CD8-positive, alpha-beta memory T cell (primary cell): ENCODE measurements around the gene TMEM255B. TPM values are rescaled to one million over a fixed set of nuclear protein-coding genes. Genes with fewer than 3 reads are reported as not detected.
A peak's percentile ranks its signal among the peaks of the same experiment; 100 is the strongest.
"Not testable (repeated sequence)": the region's sequence is repeated elsewhere in the genome, so short reads cannot be mapped to it uniquely, and the experiment has no call there.

ENCODE experiments used
- CTCF ChIA-PET: fragments of 350-600 bp; sonication (Branson Sonifier 250); formaldehyde crosslinking; loops from one replicate; lab custom pipeline; 2021; ENCODE audit warnings: antibody characterized with exemption; lab: Charles Lee
- POLR2A ChIA-PET: fragments of 350-600 bp; sonication (Branson Sonifier 250); formaldehyde crosslinking; loops from one replicate; lab custom pipeline; 2021; ENCODE audit warnings: antibody characterized with exemption; lab: Charles Lee
- DNase-seq, 5 donors: peaks; one replicate each; pipeline versions ENCODE4 v3.0.0 to v3.0.0-alpha.2; 2020 to 2022; ENCODE audit warnings: mixed read lengths in 1 of 5
- H3K27ac ChIP-seq: one replicate; pipeline ENCODE4 v1.7.0; 2013; ENCODE audit warnings: low read depth, mild to moderate bottlenecking, low read length, moderate library complexity
- H3K27me3 ChIP-seq: 2 replicates; pipeline ENCODE4 v1.7.0; 2013; ENCODE audit warnings: low read length, mild to moderate bottlenecking; ENCODE audit not compliant: insufficient read depth, poor library complexity, severe bottlenecking
- H3K36me3 ChIP-seq: 2 replicates; pipeline ENCODE4 v1.7.0; 2013; ENCODE audit warnings: mild to moderate bottlenecking, low read length, moderate library complexity; ENCODE audit not compliant: insufficient read depth
- H3K4me1 ChIP-seq: 2 replicates; pipeline ENCODE4 v1.7.0; 2013; ENCODE audit warnings: mild to moderate bottlenecking, low read length, moderate library complexity; ENCODE audit not compliant: insufficient read depth
- H3K4me3 ChIP-seq: 2 replicates; pipeline ENCODE4 v1.7.0; 2013; ENCODE audit warnings: mild to moderate bottlenecking, low read length
- H3K9me3 ChIP-seq: 2 replicates; pipeline ENCODE4 v1.7.0; 2013; ENCODE audit warnings: mild to moderate bottlenecking, low read length
- H3K27ac Mint-ChIP-seq, 8 donors: one replicate each; pipeline ENCODE4 v1.8.0; 2020 to 2021; ENCODE audit warnings: mixed read lengths in 8 of 8, mild to moderate bottlenecking in 6 of 8, inconsistent platforms in 3 of 8, moderate library complexity in 3 of 8
- H3K27me3 Mint-ChIP-seq, 2 donors: one replicate each; pipeline ENCODE4 v1.8.0; 2020 to 2021; ENCODE audit warnings: mixed read lengths in 2 of 2, mild to moderate bottlenecking in 1 of 2, moderate library complexity in 1 of 2
- H3K36me3 Mint-ChIP-seq, 3 donors: one replicate each; pipeline ENCODE4 v1.8.0; 2020 to 2021; ENCODE audit warnings: mixed read lengths in 3 of 3, inconsistent platforms in 1 of 3, mild to moderate bottlenecking in 1 of 3
- H3K4me1 Mint-ChIP-seq, 3 donors: one replicate each; pipeline ENCODE4 v1.8.0; 2020 to 2021; ENCODE audit warnings: mixed read lengths in 3 of 3, inconsistent platforms in 1 of 3, mild to moderate bottlenecking in 1 of 3
- H3K4me3 Mint-ChIP-seq, 7 donors: one replicate each; pipeline ENCODE4 v1.8.0; 2020 to 2021; ENCODE audit warnings: mixed read lengths in 7 of 7, mild to moderate bottlenecking in 6 of 7, moderate library complexity in 4 of 7, inconsistent platforms in 2 of 7
- H3K9me3 Mint-ChIP-seq, 5 donors: one replicate each; pipeline ENCODE4 v1.8.0; 2020 to 2022; ENCODE audit warnings: mixed read lengths in 5 of 5, mild to moderate bottlenecking in 3 of 5, moderate library complexity in 2 of 5, inconsistent platforms in 1 of 5
- polyA plus RNA-seq: library from polyadenylated mRNA; unstranded; fragments of 300-500 nt; fragmentation: Illumina TruSeq; gene quantifications from one replicate; pipeline ENCODE4 v1.2.3, GENCODE V29; 2021
- total RNA-seq, 2 experiments: library from RNA; stranded (reverse); gene quantifications; one replicate each; pipeline ENCODE4 v1.2.3, GENCODE V29; 2021

TMEM255B gene
- total and polyA plus RNA-seq, 3 experiments from 2014 or later: 0.57 to 0.69 TPM; not detected in 1

DNA sequence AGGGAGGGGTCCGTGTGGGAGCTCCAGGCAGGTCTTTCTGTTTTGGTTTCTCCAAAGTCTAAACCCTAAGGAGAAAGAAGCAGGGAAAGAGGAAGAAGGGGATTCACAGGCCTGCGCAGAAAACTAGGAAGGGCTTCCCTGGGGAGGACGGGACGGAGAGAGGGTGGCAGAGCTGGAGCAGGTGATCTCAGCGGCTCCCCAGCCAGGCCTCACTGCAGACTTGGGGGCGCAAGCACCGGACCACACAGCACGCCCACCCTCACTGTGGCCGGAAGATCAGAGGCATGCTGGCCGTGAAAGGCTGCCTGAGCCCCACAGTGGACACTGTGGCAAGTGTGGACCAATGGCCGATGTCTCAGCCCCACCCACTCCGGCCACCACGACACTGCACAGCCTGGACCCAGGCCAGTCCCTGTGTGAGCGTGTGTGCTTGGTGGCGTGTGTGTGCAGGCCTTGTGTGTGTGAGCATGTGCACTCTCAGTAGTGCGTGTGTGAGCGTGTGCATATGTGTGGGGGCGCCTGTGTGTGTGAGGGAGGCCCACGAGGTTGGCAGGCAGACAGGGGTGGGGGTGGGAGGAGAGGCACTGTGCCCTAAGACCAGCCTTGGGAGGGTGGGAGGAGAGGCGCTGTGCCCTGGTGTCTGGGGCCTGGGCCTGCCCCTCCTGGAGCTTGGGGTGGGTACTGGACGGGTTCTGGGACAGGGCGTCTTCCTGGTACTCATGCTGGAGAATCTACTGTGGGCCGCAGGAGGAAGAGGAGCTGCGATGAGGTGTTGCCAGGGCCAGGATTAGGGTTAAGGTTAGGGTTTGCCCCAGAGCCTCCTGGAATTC is 15.4 kb upstream of the TMEM255B start:
- Histone ChIP-seq H3K27me3 (peaks cover 35% of the 10 kb centered on the region), H3K4me1 (peaks cover 23% of the 10 kb centered on the region), H3K36me3 (no peaks in the 10 kb centered on the region), H3K4me3 (no peak overlapping the region), H3K27ac (no peak overlapping the region), H3K9me3 (no peaks in the 10 kb centered on the region)
- Mint-ChIP-seq H3K9me3 (no peaks in the 10 kb centered on the region), H3K4me1 (peaks cover 12 to 20% (median 16%) of the 10 kb centered on the region in 3 donors), H3K36me3 (no peaks in the 10 kb centered on the region), H3K27ac (no peak overlapping the region), H3K27me3 (peaks cover 9 to 34% of the 10 kb centered on the region in 2 donors), H3K4me3 (no peak overlapping the region)
- ChIA-PET CTCF (no interaction called here), POLR2A (no interaction called here)
- DNase-seq: no peak

GRCh38 chr13:113744197-113745000 is 14.6 kb upstream of the TMEM255B start:
- Histone ChIP-seq H3K4me1 (peaks cover 23% of the 10 kb centered on the region), H3K36me3 (no peaks in the 10 kb centered on the region), H3K9me3 (no peaks in the 10 kb centered on the region), H3K4me3 (no peak overlapping the region), H3K27ac (no peak overlapping the region), H3K27me3 (peaks cover 31% of the 10 kb centered on the region)
- Mint-ChIP-seq H3K4me3 (no peak overlapping the region), H3K27me3 (peaks cover 7 to 33% of the 10 kb centered on the region in 2 donors), H3K36me3 (no peaks in the 10 kb centered on the region), H3K4me1 (peaks cover 12 to 20% (median 16%) of the 10 kb centered on the region in 3 donors), H3K9me3 (no peaks in the 10 kb centered on the region), H3K27ac (no peak overlapping the region)
- ChIA-PET POLR2A (no interaction called here), CTCF (no interaction called here)
- peak in 1 of 5 donors; percentile 35 for DNase-seq

DNA sequence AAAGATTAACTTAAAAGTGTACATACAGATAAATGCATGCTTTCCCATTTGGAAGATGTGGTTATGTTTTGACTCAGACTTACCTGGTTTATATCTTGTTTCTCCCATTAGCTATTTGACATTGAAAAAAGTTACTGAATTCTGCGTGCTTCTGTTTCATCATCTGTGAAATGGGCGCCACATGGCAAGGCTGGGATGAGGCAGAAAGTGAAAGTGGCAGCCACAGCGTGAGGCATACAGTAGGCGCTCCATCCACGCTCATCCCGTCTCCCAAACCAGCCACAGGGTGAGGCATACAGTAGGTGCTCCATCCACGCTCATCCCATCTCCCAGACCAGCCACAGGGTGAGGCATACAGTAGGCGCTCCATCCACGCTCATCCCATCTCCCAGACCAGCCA is 14.0 kb upstream of the TMEM255B start:
- Histone ChIP-seq H3K27me3 (peaks cover 25% of the 10 kb centered on the region), H3K4me3 (no peak overlapping the region), H3K27ac (no peak overlapping the region), H3K36me3 (no peaks in the 10 kb centered on the region), H3K4me1 (peaks cover 23% of the 10 kb centered on the region), H3K9me3 (no peaks in the 10 kb centered on the region)
- H3K4me1 Mint-ChIP-seq: peaks cover 12 to 20% (median 16%) of the 10 kb centered on the region in 3 donors
- no peaks in the 10 kb centered on the region for H3K9me3 Mint-ChIP-seq
- POLR2A ChIA-PET: no interaction called here
- H3K36me3 Mint-ChIP-seq: no peaks in the 10 kb centered on the region
- H3K27me3 Mint-ChIP-seq: peaks cover 7 to 28% of the 10 kb centered on the region in 2 donors
- H3K4me3 Mint-ChIP-seq: no peak overlapping the region
- no peak for DNase-seq
- CTCF ChIA-PET: no interaction called here
- H3K27ac Mint-ChIP-seq: no peak overlapping the region

DNA sequence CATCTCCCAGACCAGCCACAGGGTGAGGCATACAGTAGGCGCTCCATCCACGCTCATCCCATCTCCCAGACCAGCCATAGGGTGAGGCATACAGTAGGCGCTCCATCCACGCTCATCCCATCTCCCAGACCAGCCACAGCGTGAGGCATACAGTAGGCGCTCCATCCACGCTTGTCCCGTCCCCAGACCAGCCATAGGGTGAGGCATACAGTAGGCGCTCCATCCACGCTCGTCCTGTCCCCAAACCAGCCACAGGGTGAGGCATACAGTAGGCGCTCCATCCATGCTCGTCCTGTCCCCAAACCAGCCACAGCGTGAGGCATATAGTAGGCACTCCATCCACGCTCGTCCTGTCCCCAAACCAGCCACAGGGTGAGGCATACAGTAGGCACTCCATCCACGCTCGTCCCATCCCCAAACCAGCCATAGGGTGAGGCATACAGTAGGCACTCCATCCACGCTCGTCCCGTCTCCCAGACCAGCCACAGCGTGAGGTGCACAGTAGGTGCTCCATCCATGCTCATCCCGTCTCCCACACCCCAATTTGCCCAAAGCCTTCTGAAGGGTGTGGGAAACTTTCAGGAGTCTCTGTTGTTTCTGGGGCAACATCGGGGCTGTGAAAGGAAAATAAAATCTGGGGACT is 13.4 kb upstream of the TMEM255B start:
- CTCF ChIA-PET, H3K36me3 ChIP-seq, DNase-seq, H3K9me3 ChIP-seq, H3K9me3 Mint-ChIP-seq, H3K36me3 Mint-ChIP-seq, H3K27ac ChIP-seq, H3K4me3 Mint-ChIP-seq, H3K4me3 ChIP-seq, POLR2A ChIA-PET, H3K27ac Mint-ChIP-seq: not testable (repeated sequence)
- H3K4me1 Mint-ChIP-seq: peaks cover 12 to 20% (median 16%) of the 10 kb centered on the region in 3 donors
- Histone ChIP-seq H3K4me1 (peaks cover 23% of the 10 kb centered on the region), H3K27me3 (peaks cover 22% of the 10 kb centered on the region)
- H3K27me3 Mint-ChIP-seq: peaks cover 7 to 24% of the 10 kb centered on the region in 2 donors

DNA sequence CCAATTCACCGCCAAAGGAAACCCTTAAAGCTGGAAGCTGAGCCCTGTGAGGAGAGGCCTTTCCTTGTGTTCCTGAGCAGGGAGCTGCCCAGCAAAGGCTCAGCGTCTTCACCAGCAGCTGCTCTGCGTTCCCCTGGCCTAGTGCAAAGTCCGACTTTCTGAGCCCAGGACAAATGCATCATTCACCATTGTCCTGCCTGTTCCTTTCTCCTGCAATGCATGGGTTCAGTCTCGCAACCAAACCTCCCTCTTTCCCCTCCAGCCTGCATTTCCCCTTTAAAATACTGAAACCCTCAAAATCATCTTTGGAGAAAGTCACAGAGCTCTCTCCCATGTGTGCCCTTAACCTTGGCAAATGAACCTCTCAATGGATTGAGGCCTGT is 12.9 kb upstream of the TMEM255B start:
- Histone ChIP-seq H3K27ac (no peak overlapping the region), H3K4me1 (peaks cover 20% of the 10 kb centered on the region), H3K36me3 (no peaks in the 10 kb centered on the region), H3K4me3 (no peak overlapping the region), H3K9me3 (no peaks in the 10 kb centered on the region), H3K27me3 (peaks cover 17% of the 10 kb centered on the region)
- Mint-ChIP-seq H3K27ac (peak overlapping the region in 1 of 8 donors; percentile 29), H3K9me3 (peaks cover 0 to 4% (median 0%) of the 10 kb centered on the region in 5 donors), H3K4me1 (peaks cover 11 to 15% (median 14%) of the 10 kb centered on the region in 3 donors), H3K4me3 (no peak overlapping the region), H3K27me3 (peaks cover 7 to 21% of the 10 kb centered on the region in 2 donors), H3K36me3 (no peaks in the 10 kb centered on the region)
- DNase-seq: no peak
- ChIA-PET POLR2A (no interaction called here), CTCF (no interaction called here)

- Mint-ChIP-seq H3K4me3 (no peak overlapping the region), H3K4me1 (peaks cover 5 to 10% (median 9%) of the 10 kb centered on the region in 3 donors), H3K36me3 (no peaks in the 10 kb centered on the region), H3K27me3 (peaks cover 3 to 16% of the 10 kb centered on the region in 2 donors), H3K27ac (no peak overlapping the region), H3K9me3 (peaks cover 0 to 4% (median 0%) of the 10 kb centered on the region in 5 donors)
- no peak for DNase-seq
- no peaks in the 10 kb centered on the region for H3K9me3 ChIP-seq
- H3K4me1 ChIP-seq: peaks cover 14% of the 10 kb centered on the region
- POLR2A ChIA-PET: no interaction called here
- CTCF ChIA-PET: no interaction called here
- peaks cover 11% of the 10 kb centered on the region for H3K27me3 ChIP-seq
- H3K4me3 ChIP-seq: no peak overlapping the region
- H3K36me3 ChIP-seq: no peaks in the 10 kb centered on the region
- H3K27ac ChIP-seq: no peak overlapping the region
These were observed 12.4 kb upstream of the TMEM255B start for GRCh38 chr13:113746671-113747070.

DNA sequence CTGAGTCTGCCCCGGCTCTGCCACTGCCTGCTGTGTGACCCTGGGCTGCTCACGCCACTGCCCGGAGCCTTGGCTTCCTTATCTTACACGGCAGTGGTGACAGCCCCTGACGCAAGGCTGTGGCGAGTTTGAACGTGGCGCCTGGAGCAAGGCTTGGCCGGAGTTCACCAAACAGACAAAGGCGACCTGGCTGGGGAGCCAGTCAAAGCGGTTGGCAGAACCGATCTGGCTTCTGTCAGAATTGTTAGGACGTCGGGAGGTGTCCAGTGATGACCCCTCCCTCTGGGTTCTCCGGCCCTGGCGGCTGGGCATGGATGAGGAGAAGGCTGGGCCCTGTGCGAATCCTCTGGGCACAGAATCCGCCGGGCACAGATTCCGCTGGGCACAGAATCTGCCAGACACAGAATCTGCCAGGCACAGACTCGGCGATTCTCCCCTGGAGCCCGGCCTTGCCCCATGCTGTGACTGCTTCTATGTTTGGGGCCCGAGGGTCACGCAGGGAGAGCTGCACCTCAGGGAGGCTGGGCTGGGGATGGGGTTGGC is 11.7 kb upstream of the TMEM255B start:
- no peak overlapping the region for H3K27ac ChIP-seq
- Mint-ChIP-seq H3K27ac (no peak overlapping the region), H3K27me3 (peaks cover 2 to 10% of the 10 kb centered on the region in 2 donors), H3K36me3 (no peaks in the 10 kb centered on the region), H3K4me3 (no peak overlapping the region), H3K9me3 (peaks cover 0 to 4% (median 0%) of the 10 kb centered on the region in 5 donors), H3K4me1 (peaks cover 0 to 4% (median 2%) of the 10 kb centered on the region in 3 donors)
- POLR2A ChIA-PET: no interaction called here
- H3K9me3 ChIP-seq: no peaks in the 10 kb centered on the region
- peaks cover 7% of the 10 kb centered on the region for H3K4me1 ChIP-seq
- H3K4me3 ChIP-seq: no peak overlapping the region
- CTCF ChIA-PET: no interaction called here
- H3K36me3 ChIP-seq: no peaks in the 10 kb centered on the region
- peak in 1 of 5 donors; percentile 31 for DNase-seq
- peaks cover 7% of the 10 kb centered on the region for H3K27me3 ChIP-seq
